ENCODE results near the gene VRK2.

Gene VRK2

DNA sequence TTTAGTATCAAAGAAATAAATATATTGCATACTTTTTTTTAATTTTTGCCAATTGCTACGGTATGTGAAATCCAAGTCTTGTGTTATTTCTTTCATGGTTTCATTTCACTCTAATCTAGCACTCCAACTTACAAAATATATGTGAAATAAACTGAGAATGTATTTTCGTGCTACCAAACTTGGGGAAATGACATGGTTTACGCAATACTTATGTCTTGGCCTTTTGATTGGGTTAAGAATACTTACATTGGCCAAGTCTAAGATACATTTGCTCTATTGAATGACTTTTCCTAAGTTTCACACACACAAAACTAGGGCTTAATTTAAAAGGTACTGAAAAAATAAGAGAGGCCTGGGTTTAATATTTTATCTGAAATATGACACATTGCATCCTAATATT, 80.5 kb downstream of the VRK2 start:
- H3K79me1 ChIP-seq (ENCODE audit: low read depth, low read length): no peaks in the 10 kb centered on the region
- no peak overlapping the region for H4K91ac ChIP-seq (ENCODE audit: low read depth, low read length, poor library complexity)
- no peaks in the 10 kb centered on the region for H3K36me3 ChIP-seq (replicated peaks in 1 of 2; ENCODE audit: control insufficient read depth in 2 of 2, insufficient read depth in 2 of 2, low read length in 2 of 2)
- H3K23ac ChIP-seq (ENCODE audit: low read depth, low read length, poor library complexity): no peak overlapping the region
- no peak overlapping the region for H3K27ac ChIP-seq (replicated peaks; ENCODE audit: low read length)
- WGBS, 2 donors (ENCODE audit: extremely low coverage in 2 of 2, insufficient read length in 2 of 2, insufficient replicate concordance in 1 of 2): no CpG with 5 or more reads among the region's 3 CpGs
- H2BK12ac ChIP-seq (ENCODE audit: low read length): no peak overlapping the region
- no peak overlapping the region for H2BK15ac ChIP-seq (ENCODE audit: low read length)
- DNase-seq (ENCODE audit: low spot score): no peak
- no peak overlapping the region for H3K4me2 ChIP-seq (ENCODE audit: insufficient read depth, low read length, poor library complexity, severe bottlenecking)
- H2BK5ac ChIP-seq (ENCODE audit: low read length): no peak overlapping the region
- no peaks in the 10 kb centered on the region for H3K27me3 ChIP-seq (ENCODE audit: control insufficient read depth in 3 of 3, insufficient read depth in 3 of 3, low read depth in 1 of 3, low read length in 3 of 3)
- H3K4me3 ChIP-seq (ENCODE audit: low read length in 2 of 2): no peak overlapping the region
- no peak overlapping the region for H4K8ac ChIP-seq (ENCODE audit: low read depth, low read length)
- H3K14ac ChIP-seq (ENCODE audit: low read length): no peak overlapping the region
- H2AFZ ChIP-seq (ENCODE audit: low read length): no peak overlapping the region
- H3K9ac ChIP-seq (ENCODE audit: low read depth, low read length, poor library complexity): no peak overlapping the region
- H2BK120ac ChIP-seq (ENCODE audit: low read depth, low read length): no peak overlapping the region
- H3K4ac ChIP-seq (ENCODE audit: low read length): no peak overlapping the region
- H2AK5ac ChIP-seq (ENCODE audit: low read depth, low read length): no peak overlapping the region
- no peaks in the 10 kb centered on the region for H3K9me3 ChIP-seq (replicated peaks in 1 of 2; ENCODE audit: control insufficient read depth in 2 of 2, insufficient read depth in 1 of 2, low read depth in 1 of 2, low read length in 2 of 2)
- H3K4me1 ChIP-seq (ENCODE audit: control insufficient read depth in 2 of 2, insufficient read depth in 1 of 2, low read depth in 1 of 2, low read length in 2 of 2): no peaks in the 10 kb centered on the region
- no peak overlapping the region for H3K18ac ChIP-seq (ENCODE audit: low read length)

DNA sequence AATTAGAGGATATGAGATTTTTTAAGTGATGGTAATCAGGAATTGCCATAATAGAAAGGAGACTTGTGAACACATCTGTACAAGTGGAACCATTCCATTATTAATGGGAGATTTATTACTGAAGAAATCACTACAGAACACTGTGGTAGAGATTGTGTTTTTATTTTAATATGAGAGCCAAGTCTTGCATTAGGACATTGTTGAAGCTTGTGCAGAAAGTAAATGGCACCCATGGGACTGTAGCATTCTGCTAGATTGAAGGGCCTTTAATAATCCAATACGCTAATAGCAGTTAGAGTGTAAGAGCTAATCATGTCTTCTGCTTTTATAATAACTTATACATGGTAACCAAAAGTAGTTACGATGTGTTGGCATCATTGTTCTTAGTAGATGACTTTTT, 83.6 kb downstream of the VRK2 start:
- H3K4me1 ChIP-seq (ENCODE audit: control insufficient read depth in 2 of 2, insufficient read depth in 1 of 2, low read depth in 1 of 2, low read length in 2 of 2): no peaks in the 10 kb centered on the region
- DNase-seq (ENCODE audit: low spot score): no peak
- H3K4ac ChIP-seq (ENCODE audit: low read length): no peak overlapping the region
- H3K4me2 ChIP-seq (ENCODE audit: insufficient read depth, low read length, poor library complexity, severe bottlenecking): no peak overlapping the region
- H3K27ac ChIP-seq (replicated peaks; ENCODE audit: low read length): no peak overlapping the region
- H3K4me3 ChIP-seq (ENCODE audit: low read length in 2 of 2): no peak overlapping the region
- no peak overlapping the region for H2AFZ ChIP-seq (ENCODE audit: low read length)
- no peaks in the 10 kb centered on the region for H3K79me1 ChIP-seq (ENCODE audit: low read depth, low read length)
- no peaks in the 10 kb centered on the region for H3K36me3 ChIP-seq (replicated peaks in 1 of 2; ENCODE audit: control insufficient read depth in 2 of 2, insufficient read depth in 2 of 2, low read length in 2 of 2)
- no peak overlapping the region for H4K8ac ChIP-seq (ENCODE audit: low read depth, low read length)
- H3K23ac ChIP-seq (ENCODE audit: low read depth, low read length, poor library complexity): no peak overlapping the region
- no peak overlapping the region for H2BK120ac ChIP-seq (ENCODE audit: low read depth, low read length)
- H2BK12ac ChIP-seq (ENCODE audit: low read length): no peak overlapping the region
- no CpG with 5 or more reads among the region's 2 CpGs for WGBS, 2 donors (ENCODE audit: extremely low coverage in 2 of 2, insufficient read length in 2 of 2, insufficient replicate concordance in 1 of 2)
- no peaks in the 10 kb centered on the region for H3K27me3 ChIP-seq (ENCODE audit: control insufficient read depth in 3 of 3, insufficient read depth in 3 of 3, low read depth in 1 of 3, low read length in 3 of 3)
- no peak overlapping the region for H2BK15ac ChIP-seq (ENCODE audit: low read length)
- H3K18ac ChIP-seq (ENCODE audit: low read length): no peak overlapping the region
- no peak overlapping the region for H2AK5ac ChIP-seq (ENCODE audit: low read depth, low read length)
- no peak overlapping the region for H4K91ac ChIP-seq (ENCODE audit: low read depth, low read length, poor library complexity)
- H3K9ac ChIP-seq (ENCODE audit: low read depth, low read length, poor library complexity): no peak overlapping the region
- no peak overlapping the region for H2BK5ac ChIP-seq (ENCODE audit: low read length)
- no peaks in the 10 kb centered on the region for H3K9me3 ChIP-seq (replicated peaks in 1 of 2; ENCODE audit: control insufficient read depth in 2 of 2, insufficient read depth in 1 of 2, low read depth in 1 of 2, low read length in 2 of 2)
- no peak overlapping the region for H3K14ac ChIP-seq (ENCODE audit: low read length)

DNA sequence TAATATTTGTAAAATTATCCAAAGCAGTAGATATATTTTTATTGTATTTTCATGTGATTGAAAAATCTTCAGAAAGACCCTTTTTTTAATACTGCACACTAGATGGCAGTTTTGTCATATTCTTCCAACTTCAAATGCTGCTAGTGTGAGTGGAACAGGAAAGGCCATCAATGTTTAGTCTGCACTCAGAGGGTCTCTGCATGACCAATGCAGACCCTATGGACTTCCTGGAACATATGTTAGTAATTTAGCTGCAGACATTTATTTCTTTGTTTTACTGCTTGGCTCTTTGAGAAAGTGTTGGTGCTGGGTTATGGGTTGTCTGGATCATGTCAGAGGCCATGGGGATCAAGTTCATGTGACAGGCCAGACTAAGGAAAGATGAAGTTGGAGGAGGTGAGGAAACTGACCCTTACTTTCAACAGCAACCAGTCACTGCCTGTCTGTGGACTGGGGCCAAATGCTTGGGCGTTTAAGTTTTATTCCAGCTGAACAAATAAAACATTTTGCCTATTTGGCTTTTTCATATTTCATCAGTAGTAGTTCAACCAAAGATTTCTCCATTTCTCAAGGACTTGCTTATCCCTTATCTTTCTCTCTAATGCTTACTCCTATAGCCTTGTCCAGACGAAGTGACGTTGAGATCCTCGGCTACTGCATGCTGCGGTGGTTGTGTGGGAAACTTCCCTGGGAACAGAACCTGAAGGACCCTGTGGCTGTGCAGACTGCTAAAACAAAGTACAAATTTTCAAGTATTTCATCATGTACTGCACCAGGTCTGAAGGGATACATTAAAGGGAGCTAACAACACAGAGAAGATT, 84.8 kb downstream of the VRK2 start:
- Histone ChIP-seq H2BK12ac (ENCODE audit: low read length) (no peak overlapping the region), H3K4ac (ENCODE audit: low read length) (no peak overlapping the region), H2AK5ac (ENCODE audit: low read depth, low read length) (no peak overlapping the region), H2BK5ac (ENCODE audit: low read length) (no peak overlapping the region), H3K9me3 (replicated peaks in 1 of 2; ENCODE audit: control insufficient read depth in 2 of 2, insufficient read depth in 1 of 2, low read depth in 1 of 2, low read length in 2 of 2) (no peaks in the 10 kb centered on the region), H3K4me1 (ENCODE audit: control insufficient read depth in 2 of 2, insufficient read depth in 1 of 2, low read depth in 1 of 2, low read length in 2 of 2) (no peaks in the 10 kb centered on the region), H2BK15ac (ENCODE audit: low read length) (no peak overlapping the region), H3K18ac (ENCODE audit: low read length) (no peak overlapping the region), H4K91ac (ENCODE audit: low read depth, low read length, poor library complexity) (no peak overlapping the region), H3K4me3 (ENCODE audit: low read length in 2 of 2) (no peak overlapping the region), H2AFZ (ENCODE audit: low read length) (no peak overlapping the region), H3K9ac (ENCODE audit: low read depth, low read length, poor library complexity) (no peak overlapping the region), H4K8ac (ENCODE audit: low read depth, low read length) (no peak overlapping the region), H3K79me1 (ENCODE audit: low read depth, low read length) (no peaks in the 10 kb centered on the region), H3K14ac (ENCODE audit: low read length) (no peak overlapping the region), H3K23ac (ENCODE audit: low read depth, low read length, poor library complexity) (no peak overlapping the region), H3K4me2 (ENCODE audit: insufficient read depth, low read length, poor library complexity, severe bottlenecking) (no peak overlapping the region), H3K27me3 (ENCODE audit: control insufficient read depth in 3 of 3, insufficient read depth in 3 of 3, low read depth in 1 of 3, low read length in 3 of 3) (no peaks in the 10 kb centered on the region), H3K27ac (replicated peaks; ENCODE audit: low read length) (no peak overlapping the region), H3K36me3 (replicated peaks in 1 of 2; ENCODE audit: control insufficient read depth in 2 of 2, insufficient read depth in 2 of 2, low read length in 2 of 2) (no peaks in the 10 kb centered on the region), H2BK120ac (ENCODE audit: low read depth, low read length) (no peak overlapping the region)
- DNase-seq (ENCODE audit: low spot score): no peak
- WGBS, 2 donors (ENCODE audit: extremely low coverage in 2 of 2, insufficient read length in 2 of 2, insufficient replicate concordance in 1 of 2): no CpG with 5 or more reads among the region's 5 CpGs

DNA sequence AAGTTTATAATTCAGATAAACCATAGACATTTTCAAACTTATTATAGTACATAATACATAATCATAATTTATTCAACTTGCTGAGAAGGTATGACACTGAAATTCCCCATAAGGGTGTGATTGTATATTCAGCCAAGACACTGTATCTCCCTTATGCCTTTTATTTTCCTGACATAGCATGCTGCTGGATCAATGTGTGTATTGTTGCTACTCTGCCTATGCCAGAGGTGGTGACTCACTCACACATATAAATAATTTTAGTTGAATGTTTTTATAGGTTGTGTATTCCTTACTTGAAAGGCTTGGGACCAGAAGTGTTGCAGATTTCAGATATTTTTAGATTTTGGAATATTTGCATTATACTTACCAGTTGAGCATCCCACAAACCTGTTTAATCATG, 86.8 kb downstream of the VRK2 start:
- no peak overlapping the region for H3K4me3 ChIP-seq (ENCODE audit: low read length in 2 of 2)
- no peak overlapping the region for H2AK5ac ChIP-seq (ENCODE audit: low read depth, low read length)
- no peak overlapping the region for H3K27ac ChIP-seq (replicated peaks; ENCODE audit: low read length)
- H2BK5ac ChIP-seq (ENCODE audit: low read length): no peak overlapping the region
- no peak overlapping the region for H2BK12ac ChIP-seq (ENCODE audit: low read length)
- no peak overlapping the region for H3K23ac ChIP-seq (ENCODE audit: low read depth, low read length, poor library complexity)
- no peak overlapping the region for H3K18ac ChIP-seq (ENCODE audit: low read length)
- H3K36me3 ChIP-seq (replicated peaks in 1 of 2; ENCODE audit: control insufficient read depth in 2 of 2, insufficient read depth in 2 of 2, low read length in 2 of 2): no peaks in the 10 kb centered on the region
- H3K14ac ChIP-seq (ENCODE audit: low read length): no peak overlapping the region
- H3K4ac ChIP-seq (ENCODE audit: low read length): no peak overlapping the region
- H3K9ac ChIP-seq (ENCODE audit: low read depth, low read length, poor library complexity): no peak overlapping the region
- no peaks in the 10 kb centered on the region for H3K4me1 ChIP-seq (ENCODE audit: control insufficient read depth in 2 of 2, insufficient read depth in 1 of 2, low read depth in 1 of 2, low read length in 2 of 2)
- no peaks in the 10 kb centered on the region for H3K27me3 ChIP-seq (ENCODE audit: control insufficient read depth in 3 of 3, insufficient read depth in 3 of 3, low read depth in 1 of 3, low read length in 3 of 3)
- H3K79me1 ChIP-seq (ENCODE audit: low read depth, low read length): no peaks in the 10 kb centered on the region
- no peak overlapping the region for H2BK15ac ChIP-seq (ENCODE audit: low read length)
- DNase-seq (ENCODE audit: low spot score): no peak
- H2AFZ ChIP-seq (ENCODE audit: low read length): no peak overlapping the region
- H2BK120ac ChIP-seq (ENCODE audit: low read depth, low read length): no peak overlapping the region
- H4K91ac ChIP-seq (ENCODE audit: low read depth, low read length, poor library complexity): no peak overlapping the region
- no peaks in the 10 kb centered on the region for H3K9me3 ChIP-seq (replicated peaks in 1 of 2; ENCODE audit: control insufficient read depth in 2 of 2, insufficient read depth in 1 of 2, low read depth in 1 of 2, low read length in 2 of 2)
- H3K4me2 ChIP-seq (ENCODE audit: insufficient read depth, low read length, poor library complexity, severe bottlenecking): no peak overlapping the region
- H4K8ac ChIP-seq (ENCODE audit: low read depth, low read length): no peak overlapping the region

All from neuronal stem cell (in vitro differentiated cells).